Measurements from ENCODE around the gene PACS1.

PACS1 gene

DNA sequence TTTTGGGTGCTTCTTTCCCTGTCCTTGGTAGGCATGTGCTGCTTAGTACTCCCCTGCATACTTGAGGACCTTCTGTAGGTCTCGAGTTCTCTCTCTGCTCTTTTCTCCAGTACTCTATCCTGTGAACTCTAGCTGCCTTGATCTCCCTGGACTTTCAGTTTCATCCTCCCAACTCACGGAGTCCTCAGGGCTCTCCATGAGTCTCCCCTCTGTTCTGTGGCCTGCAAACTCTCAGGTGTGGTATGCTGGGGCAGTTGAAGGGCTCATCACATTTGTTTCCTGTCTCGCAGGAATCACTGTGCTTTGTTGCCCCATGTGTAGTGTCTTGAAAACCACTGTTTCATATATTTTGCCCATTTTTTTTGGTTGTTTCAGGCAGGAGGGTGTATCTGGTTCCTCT, 3.3 kb upstream of the PACS1 start:
- no peak overlapping the region for H3K27ac ChIP-seq (ENCODE audit: low read length)
- WGBS (ENCODE audit: insufficient coverage, insufficient read length) = no CpG with 5 or more reads among the region's 3 CpGs
- H3K27me3 ChIP-seq (ENCODE audit: control insufficient read depth, insufficient read depth, low read length) = no peaks in the 10 kb centered on the region
- H3K36me3 ChIP-seq (ENCODE audit: control insufficient read depth, insufficient read depth, low read length) = peaks cover 28% of the 10 kb centered on the region
- no peaks in the 10 kb centered on the region for H3K9me3 ChIP-seq (ENCODE audit: control insufficient read depth, insufficient read depth, low read length)
- H3K4me1 ChIP-seq (ENCODE audit: control insufficient read depth, insufficient read depth, low read length) = no peaks in the 10 kb centered on the region
- H3K4me3 ChIP-seq (ENCODE audit: low read length) = no peak overlapping the region
- no peak for DNase-seq (ENCODE audit: low read depth, low spot score)

DNA sequence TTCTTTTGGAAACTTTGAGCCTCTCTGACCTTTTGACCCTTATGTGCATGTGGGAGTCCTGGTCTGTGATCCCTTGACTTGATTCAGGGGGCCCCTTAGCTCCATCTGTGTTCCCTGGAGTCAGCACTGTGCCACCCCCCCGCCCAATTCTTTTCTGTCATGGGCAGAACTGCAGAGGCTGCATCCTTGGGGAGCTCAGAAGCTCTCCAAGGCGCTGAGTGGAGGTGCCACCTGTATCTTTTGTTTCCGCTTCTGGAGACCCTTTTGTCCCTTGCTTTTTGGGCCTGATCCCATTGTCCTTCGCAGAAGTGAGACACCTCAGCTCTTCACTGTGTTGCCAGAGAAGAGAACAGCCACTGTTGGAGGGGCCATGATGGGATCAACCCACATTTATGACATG, 2.4 kb upstream of the PACS1 start:
- H3K36me3 ChIP-seq (ENCODE audit: control insufficient read depth, insufficient read depth, low read length) = peaks cover 27% of the 10 kb centered on the region; the same call in 1 of the 2 replicates
- no peaks in the 10 kb centered on the region for H3K27me3 ChIP-seq (ENCODE audit: control insufficient read depth, insufficient read depth, low read length)
- no peak for DNase-seq (ENCODE audit: low read depth, low spot score)
- no peak overlapping the region for H3K4me3 ChIP-seq (ENCODE audit: low read length)
- H3K4me1 ChIP-seq (ENCODE audit: control insufficient read depth, insufficient read depth, low read length) = no peaks in the 10 kb centered on the region
- no CpG with 5 or more reads among the region's 4 CpGs for WGBS (ENCODE audit: insufficient coverage, insufficient read length)
- no peak overlapping the region for H3K27ac ChIP-seq (ENCODE audit: low read length)
- H3K9me3 ChIP-seq (ENCODE audit: control insufficient read depth, insufficient read depth, low read length) = no peaks in the 10 kb centered on the region

DNA sequence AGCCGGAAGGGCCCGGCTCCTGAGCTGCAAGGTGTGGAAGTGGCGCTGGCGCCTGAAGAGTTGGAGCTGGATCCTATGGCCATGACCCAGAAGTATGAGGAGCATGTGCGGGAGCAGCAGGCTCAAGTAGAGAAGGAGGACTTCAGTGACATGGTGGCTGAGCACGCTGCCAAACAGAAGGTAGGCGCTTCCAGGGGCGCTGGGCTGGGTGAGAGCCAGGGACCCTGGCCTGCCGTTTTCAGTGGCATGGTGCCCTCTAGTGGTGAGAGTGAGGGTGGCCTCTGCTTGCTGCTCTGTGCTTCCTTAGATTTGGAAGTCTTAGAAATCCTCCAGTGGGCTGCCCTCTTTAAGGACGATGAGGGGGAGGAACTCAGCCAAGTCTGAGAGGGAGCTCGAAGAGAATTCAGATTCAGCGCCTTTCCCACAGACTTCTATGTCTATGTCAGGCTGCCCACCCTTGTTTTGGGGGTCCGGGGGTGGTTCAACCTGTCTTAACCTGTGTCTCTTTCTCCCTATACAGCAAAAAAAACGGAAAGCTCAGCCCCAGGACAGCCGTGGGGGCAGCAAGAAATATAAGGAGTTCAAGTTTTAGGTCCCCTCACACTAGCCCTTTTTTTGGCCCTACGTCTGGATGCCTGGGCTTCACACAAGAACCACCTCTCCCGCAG, 1.8 kb upstream of the PACS1 start:
- no peak overlapping the region for H3K4me3 ChIP-seq (ENCODE audit: low read length)
- no peak overlapping the region for H3K27ac ChIP-seq (ENCODE audit: low read length)
- no peaks in the 10 kb centered on the region for H3K27me3 ChIP-seq (ENCODE audit: control insufficient read depth, insufficient read depth, low read length)
- no peaks in the 10 kb centered on the region for H3K4me1 ChIP-seq (ENCODE audit: control insufficient read depth, insufficient read depth, low read length)
- peaks cover 22% of the 10 kb centered on the region; the same call in 1 of the 2 replicates for H3K36me3 ChIP-seq (ENCODE audit: control insufficient read depth, insufficient read depth, low read length)
- DNase-seq (ENCODE audit: low read depth, low spot score) = peak; percentile 67
- WGBS (ENCODE audit: insufficient coverage, insufficient read length) = no CpG with 5 or more reads among the region's 17 CpGs
- H3K9me3 ChIP-seq (ENCODE audit: control insufficient read depth, insufficient read depth, low read length) = no peaks in the 10 kb centered on the region

DNA sequence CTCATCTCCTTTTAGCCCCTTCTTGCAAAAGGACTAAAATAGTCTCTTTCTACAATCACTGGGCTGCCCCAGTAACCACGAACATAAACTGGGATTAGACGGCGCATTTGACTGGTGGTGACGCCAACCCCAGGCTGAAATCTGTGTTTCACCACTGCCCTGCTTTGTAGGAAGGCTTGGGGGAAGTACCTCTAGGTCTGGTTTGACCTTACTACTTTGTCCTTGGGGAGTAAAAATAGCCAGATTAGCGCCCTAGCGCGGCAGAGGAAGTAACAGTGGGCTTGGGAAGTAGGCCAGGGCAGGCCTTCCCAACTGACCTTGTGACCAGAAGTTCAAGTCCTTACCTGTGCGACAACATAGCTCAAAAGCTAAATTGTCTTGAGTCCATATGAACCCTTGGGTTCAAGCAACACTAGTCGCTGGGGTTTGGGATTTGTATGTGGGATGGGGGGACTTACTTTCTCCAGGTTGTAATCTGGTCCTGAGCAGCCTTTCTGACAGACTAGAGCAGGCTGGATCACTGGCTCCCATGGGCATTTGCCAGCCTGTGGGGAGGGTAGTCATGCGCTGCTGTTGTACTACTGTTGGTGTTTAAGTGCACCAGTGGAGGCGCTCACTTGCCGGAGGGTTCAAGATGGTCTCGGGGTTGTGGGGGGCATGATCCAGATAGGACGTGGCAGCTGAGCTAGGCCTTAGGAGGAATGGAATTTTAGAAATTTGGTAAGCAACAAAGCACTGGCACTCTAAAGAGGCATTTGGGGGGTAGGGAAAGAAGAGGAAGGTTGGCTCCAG, 953 bp upstream of the PACS1 start:
- Histone ChIP-seq H3K27me3 (ENCODE audit: control insufficient read depth, insufficient read depth, low read length) (no peaks in the 10 kb centered on the region), H3K36me3 (ENCODE audit: control insufficient read depth, insufficient read depth, low read length) (peaks cover 15% of the 10 kb centered on the region; the same call in 1 of the 2 replicates), H3K4me3 (ENCODE audit: low read length) (no peak overlapping the region; the same call in 1 of the 2 replicates), H3K27ac (ENCODE audit: low read length) (no peak overlapping the region), H3K4me1 (ENCODE audit: control insufficient read depth, insufficient read depth, low read length) (no peaks in the 10 kb centered on the region), H3K9me3 (ENCODE audit: control insufficient read depth, insufficient read depth, low read length) (no peaks in the 10 kb centered on the region)
- DNase-seq (ENCODE audit: low read depth, low spot score) = no peak
- no CpG with 5 or more reads among the region's 14 CpGs for WGBS (ENCODE audit: insufficient coverage, insufficient read length)

GRCh38 chr11:66070604-66071380, 720 bp downstream of the PACS1 start:
- H3K27ac ChIP-seq (ENCODE audit: low read length) = no peak overlapping the region
- no CpG with 5 or more reads among the region's 60 CpGs for whole genome bisulfite sequencing (ENCODE audit: insufficient coverage, insufficient read length)
- no peaks in the 10 kb centered on the region for H3K4me1 ChIP-seq (ENCODE audit: control insufficient read depth, insufficient read depth, low read length)
- no peaks in the 10 kb centered on the region for H3K27me3 ChIP-seq (ENCODE audit: control insufficient read depth, insufficient read depth, low read length)
- H3K36me3 ChIP-seq (ENCODE audit: control insufficient read depth, insufficient read depth, low read length) = peaks cover 15% of the 10 kb centered on the region; the same call in 1 of the 2 replicates
- H3K9me3 ChIP-seq (ENCODE audit: control insufficient read depth, insufficient read depth, low read length) = no peaks in the 10 kb centered on the region
- DNase-seq (ENCODE audit: low read depth, low spot score) = no peak
- H3K4me3 ChIP-seq (ENCODE audit: low read length) = peak overlapping the region; percentile 81

- Histone ChIP-seq H3K27ac (ENCODE audit: low read length) (no peak overlapping the region), H3K9me3 (ENCODE audit: control insufficient read depth, insufficient read depth, low read length) (no peaks in the 10 kb centered on the region), H3K4me1 (ENCODE audit: control insufficient read depth, insufficient read depth, low read length) (no peaks in the 10 kb centered on the region), H3K27me3 (ENCODE audit: control insufficient read depth, insufficient read depth, low read length) (no peaks in the 10 kb centered on the region), H3K4me3 (ENCODE audit: low read length) (peak overlapping the region; percentile 81; the same call in 1 of the 2 replicates), H3K36me3 (ENCODE audit: control insufficient read depth, insufficient read depth, low read length) (peaks cover 12% of the 10 kb centered on the region; the same call in 1 of the 2 replicates)
- no peak for DNase-seq (ENCODE audit: low read depth, low spot score)
- no CpG with 5 or more reads among the region's 2 CpGs for WGBS (ENCODE audit: insufficient coverage, insufficient read length)
Measured at GRCh38 chr11:66071381-66071801, 1.3 kb downstream of the PACS1 start.

DNA sequence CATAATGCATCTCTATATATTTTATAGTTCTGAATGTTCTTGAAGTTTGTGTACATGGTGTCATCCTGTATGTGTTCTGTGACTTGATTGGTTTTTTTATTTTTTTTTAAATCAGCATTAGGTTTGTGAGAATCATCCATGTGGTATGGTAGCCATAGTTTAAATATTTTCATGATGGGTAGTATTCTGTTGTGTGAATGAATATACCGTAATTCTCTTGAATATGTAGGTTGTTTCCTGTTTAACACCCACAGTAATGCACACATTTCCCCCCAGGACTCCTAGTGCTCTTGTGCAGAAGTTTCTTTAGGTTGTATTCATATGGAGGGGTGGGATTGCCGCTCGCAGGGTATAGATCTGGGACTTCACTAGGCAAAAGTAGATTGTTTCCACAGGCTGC, 2.0 kb downstream of the PACS1 start:
- no peak overlapping the region for H3K4me3 ChIP-seq (ENCODE audit: low read length)
- no peaks in the 10 kb centered on the region for H3K9me3 ChIP-seq (ENCODE audit: control insufficient read depth, insufficient read depth, low read length)
- no peaks in the 10 kb centered on the region for H3K4me1 ChIP-seq (ENCODE audit: control insufficient read depth, insufficient read depth, low read length)
- H3K36me3 ChIP-seq (ENCODE audit: control insufficient read depth, insufficient read depth, low read length) = peaks cover 7% of the 10 kb centered on the region; the same call in 1 of the 2 replicates
- no peak overlapping the region for H3K27ac ChIP-seq (ENCODE audit: low read length)
- H3K27me3 ChIP-seq (ENCODE audit: control insufficient read depth, insufficient read depth, low read length) = no peaks in the 10 kb centered on the region
- WGBS (ENCODE audit: insufficient coverage, insufficient read length) = no CpG with 5 or more reads among the region's 3 CpGs
- no peak for DNase-seq (ENCODE audit: low read depth, low spot score)

DNA sequence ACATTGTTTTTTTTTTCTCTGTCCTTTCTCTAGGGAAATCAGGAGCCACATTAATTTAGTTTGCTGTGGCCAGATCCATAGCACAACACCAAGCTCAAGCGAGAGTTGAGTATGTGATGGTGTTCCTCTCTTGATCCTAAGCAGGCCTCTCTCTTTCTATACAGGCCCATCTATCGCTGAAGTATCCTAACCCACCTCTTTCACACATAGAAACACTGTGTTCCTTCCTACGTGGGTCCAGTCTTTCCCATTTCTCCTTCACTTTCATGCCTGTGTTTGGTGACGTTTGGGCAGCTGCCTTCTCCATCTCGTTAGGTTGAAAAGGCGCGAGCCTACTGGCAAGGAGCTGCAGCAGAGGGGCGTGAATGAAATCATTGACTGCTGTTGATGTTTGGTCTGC, 2.4 kb downstream of the PACS1 start:
- Histone ChIP-seq H3K9me3 (ENCODE audit: control insufficient read depth, insufficient read depth, low read length) (no peaks in the 10 kb centered on the region), H3K4me1 (ENCODE audit: control insufficient read depth, insufficient read depth, low read length) (no peaks in the 10 kb centered on the region), H3K27ac (ENCODE audit: low read length) (no peak overlapping the region), H3K36me3 (ENCODE audit: control insufficient read depth, insufficient read depth, low read length) (peaks cover 7% of the 10 kb centered on the region; the same call in 1 of the 2 replicates), H3K27me3 (ENCODE audit: control insufficient read depth, insufficient read depth, low read length) (no peaks in the 10 kb centered on the region), H3K4me3 (ENCODE audit: low read length) (no peak overlapping the region)
- WGBS (ENCODE audit: insufficient coverage, insufficient read length) = no CpG with 5 or more reads among the region's 8 CpGs
- DNase-seq (ENCODE audit: low read depth, low spot score) = no peak

GRCh38 chr11:66073669-66074068, 3.6 kb downstream of the PACS1 start:
- Histone ChIP-seq H3K36me3 (ENCODE audit: control insufficient read depth, insufficient read depth, low read length) (peaks cover 4% of the 10 kb centered on the region; the same call in 1 of the 2 replicates), H3K9me3 (ENCODE audit: control insufficient read depth, insufficient read depth, low read length) (no peaks in the 10 kb centered on the region), H3K27me3 (ENCODE audit: control insufficient read depth, insufficient read depth, low read length) (no peaks in the 10 kb centered on the region), H3K4me1 (ENCODE audit: control insufficient read depth, insufficient read depth, low read length) (no peaks in the 10 kb centered on the region), H3K27ac (ENCODE audit: low read length) (no peak overlapping the region), H3K4me3 (ENCODE audit: low read length) (no peak overlapping the region)
- no peak for DNase-seq (ENCODE audit: low read depth, low spot score)
- WGBS (ENCODE audit: insufficient coverage, insufficient read length) = no CpG with 5 or more reads among the region's 1 CpG

GRCh38 chr11:66075273-66075672, 5.2 kb downstream of the PACS1 start:
- H3K4me3 ChIP-seq (ENCODE audit: low read length) = no peak overlapping the region
- WGBS (ENCODE audit: insufficient coverage, insufficient read length) = no CpG with 5 or more reads among the region's 4 CpGs
- DNase-seq (ENCODE audit: low read depth, low spot score) = no peak
- H3K9me3 ChIP-seq (ENCODE audit: control insufficient read depth, insufficient read depth, low read length) = no peaks in the 10 kb centered on the region
- no peaks in the 10 kb centered on the region for H3K36me3 ChIP-seq (ENCODE audit: control insufficient read depth, insufficient read depth, low read length)
- H3K4me1 ChIP-seq (ENCODE audit: control insufficient read depth, insufficient read depth, low read length) = no peaks in the 10 kb centered on the region
- H3K27ac ChIP-seq (ENCODE audit: low read length) = no peak overlapping the region
- H3K27me3 ChIP-seq (ENCODE audit: control insufficient read depth, insufficient read depth, low read length) = no peaks in the 10 kb centered on the region
